AG08395 (cell line): ENCODE data around the gene SOX14.
A peak's percentile ranks its signal among the peaks of the same experiment; 100 is the strongest.

Experiments used
- DNase-seq: peaks from one replicate; pipeline ENCODE4 v3.0.0; 2012; ENCODE audit warnings: mixed read lengths, low spot score

SOX14 gene

GRCh38 chr3:137768361-137769321 lies 4.5 kb downstream of the SOX14 start:
- DNase-seq = no peak

- DNase-seq = no peak
These were observed 5.4 kb downstream of the SOX14 start for GRCh38 chr3:137769322-137770065.

- DNase-seq = no peak
These were observed 6.1 kb downstream of the SOX14 start for GRCh38 chr3:137770066-137770834.

GRCh38 chr3:137770835-137771399 lies 6.8 kb downstream of the SOX14 start:
- DNase-seq = no peak

GRCh38 chr3:137771401-137772213 lies 7.5 kb downstream of the SOX14 start:
- no peak for DNase-seq

- no peak for DNase-seq
These were observed 8.3 kb downstream of the SOX14 start for GRCh38 chr3:137772214-137772955.

- DNase-seq = no peak
These were observed 14.8 kb downstream of the SOX14 start for GRCh38 chr3:137778941-137779340.

GRCh38 chr3:137787529-137787928 lies 23.4 kb downstream of the SOX14 start:
- DNase-seq = no peak

GRCh38 chr3:137789236-137789635 lies 25.1 kb downstream of the SOX14 start:
- DNase-seq = no peak

GRCh38 chr3:137792626-137793271 lies 28.6 kb downstream of the SOX14 start:
- peak; percentile 34 for DNase-seq

GRCh38 chr3:137796993-137797392 lies 32.9 kb downstream of the SOX14 start:
- no peak for DNase-seq

GRCh38 chr3:137803215-137803614 lies 39.1 kb downstream of the SOX14 start:
- no peak for DNase-seq

- no peak for DNase-seq
These were observed 43.9 kb downstream of the SOX14 start for GRCh38 chr3:137807998-137808397.

GRCh38 chr3:137809509-137809908 lies 45.4 kb downstream of the SOX14 start:
- DNase-seq = no peak

GRCh38 chr3:137812023-137812422 lies 47.9 kb downstream of the SOX14 start:
- no peak for DNase-seq

- DNase-seq = no peak
These were observed 51.1 kb downstream of the SOX14 start for GRCh38 chr3:137815251-137815650.
